NCI-H2196 (cell line): ENCODE results near the gene C1orf198.

Source experiments
- DNase-seq: peaks from one replicate; lab custom pipeline; 2025; ENCODE audit not compliant: unreplicated experiment; lab: John Stamatoyannopoulos, UW

The C1orf198 gene

GRCh38 chr1:230892018-230892491, 23.7 kb upstream of the C1orf198 start:
- no peak for DNase-seq

GRCh38 chr1:230891413-230891812, 23.1 kb upstream of the C1orf198 start:
- no peak for DNase-seq

- DNase-seq: no peak
Measured at GRCh38 chr1:230884646-230885045, 16.3 kb upstream of the C1orf198 start.

- DNase-seq: no peak
Measured at GRCh38 chr1:230883967-230884366, 15.6 kb upstream of the C1orf198 start.

- no peak for DNase-seq
Measured at GRCh38 chr1:230879778-230880177, 11.5 kb upstream of the C1orf198 start.

GRCh38 chr1:230878591-230878990, 10.3 kb upstream of the C1orf198 start:
- DNase-seq: no peak

GRCh38 chr1:230877924-230878590, 9.7 kb upstream of the C1orf198 start:
- no peak for DNase-seq

- no peak for DNase-seq
Measured at GRCh38 chr1:230877146-230877923, 9.0 kb upstream of the C1orf198 start.

GRCh38 chr1:230876660-230877059, 8.3 kb upstream of the C1orf198 start:
- DNase-seq: no peak

- no peak for DNase-seq
Measured at GRCh38 chr1:230875370-230875769, 7.0 kb upstream of the C1orf198 start.

GRCh38 chr1:230870916-230871315, 2.6 kb upstream of the C1orf198 start:
- DNase-seq: no peak

- DNase-seq: no peak
Measured at GRCh38 chr1:230869500-230869899, 1.2 kb upstream of the C1orf198 start.

GRCh38 chr1:230868736-230869385, 540 bp upstream of the C1orf198 start:
- peak; percentile 69 for DNase-seq

- no peak for DNase-seq
Measured at GRCh38 chr1:230867101-230867902, 1.0 kb downstream of the C1orf198 start.

- no peak for DNase-seq
Measured at GRCh38 chr1:230866171-230867070, 1.9 kb downstream of the C1orf198 start.

GRCh38 chr1:230865062-230865817, 3.1 kb downstream of the C1orf198 start:
- DNase-seq: no peak

- DNase-seq: no peak
Measured at GRCh38 chr1:230864441-230864840, 3.9 kb downstream of the C1orf198 start.

GRCh38 chr1:230863449-230863848, 4.9 kb downstream of the C1orf198 start:
- no peak for DNase-seq

- no peak for DNase-seq
Measured at GRCh38 chr1:230861970-230862595, 6.2 kb downstream of the C1orf198 start.
